A673 (cell line): ENCODE measurements around the gene BIVM. TPM values are rescaled to one million over a fixed set of nuclear protein-coding genes. Genes with fewer than 3 reads are reported as not detected.

Experiments used
- BruUV-seq: library from RNA; stranded (reverse); fragments of 400-500 nt; replicated peaks from 2 replicates; lab custom pipeline; 2021; lab: Mats Ljungman, UMichigan
- CTCF ChIA-PET: fragments of 300-600 bp; sonication (Branson Sonifier 250); formaldehyde crosslinking; loops from one replicate; lab custom pipeline; 2022; ENCODE audit warnings: antibody characterized with exemption; lab: Charles Lee
- POLR2A ChIA-PET: fragments of 300-600 bp; sonication (Branson Sonifier 250); formaldehyde crosslinking; loops from one replicate; lab custom pipeline; 2022; ENCODE audit warnings: antibody characterized with exemption; ENCODE audit not compliant: low non-redundant PET; lab: Charles Lee
- DNase-seq: peaks from one replicate; pipeline ENCODE4 v3.0.0-alpha.2; 2015; ENCODE audit warnings: low spot score
- H3K27ac ChIP-seq: fragments of 200-600 bp; sonication (generic); 2 replicates; pipeline ENCODE4 v1.5.1; 2016; ENCODE audit warnings: mixed run types, low read depth, mild to moderate bottlenecking, mixed read lengths, antibody characterized with exemption, low read length; ENCODE audit not compliant: poor library complexity, severe bottlenecking
- H3K27me3 ChIP-seq: fragments of 200-600 bp; sonication (generic); replicated peaks from 2 replicates; pipeline ENCODE4 v1.6.1; 2017; ENCODE audit warnings: mixed run types, low read depth, mild to moderate bottlenecking, mixed read lengths, antibody characterized with exemption, low read length; ENCODE audit not compliant: insufficient read depth, poor library complexity
- H3K36me3 ChIP-seq: fragments of 200-600 bp; sonication (generic); 2 replicates; pipeline ENCODE4 v1.6.1; 2016; ENCODE audit warnings: mixed run types, mild to moderate bottlenecking, mixed read lengths, antibody characterized with exemption, low read length; ENCODE audit not compliant: insufficient read depth, poor library complexity, severe bottlenecking
- H3K4me1 ChIP-seq: fragments of 200-600 bp; sonication (generic); 2 replicates; pipeline ENCODE4 v1.6.1; 2017; ENCODE audit warnings: mixed run types, mild to moderate bottlenecking, mixed read lengths, antibody characterized with exemption, low read length; ENCODE audit not compliant: insufficient read depth, poor library complexity, severe bottlenecking
- H3K4me3 ChIP-seq: fragments of 200-600 bp; sonication (generic); 2 replicates; pipeline ENCODE4 v1.5.1; 2016; ENCODE audit warnings: low read depth, mixed run types, mild to moderate bottlenecking, mixed read lengths, low read length; ENCODE audit not compliant: poor library complexity, severe bottlenecking
- H3K9me3 ChIP-seq: fragments of 200-600 bp; sonication (generic); 2 replicates; pipeline ENCODE4 v1.6.1; 2016; ENCODE audit warnings: mixed run types, low read depth, mild to moderate bottlenecking, mixed read lengths, antibody characterized with exemption, low read length; ENCODE audit not compliant: poor library complexity, severe bottlenecking
- CTCF ChIP-seq: fragments of 300-800, 200-600 bp; sonication (generic); conservative IDR thresholded peaks from 2 replicates; pipeline ENCODE4 v1.5.1; 2017; ENCODE audit warnings: low read depth, mild to moderate bottlenecking, antibody characterized with exemption, low read length, moderate library complexity, mixed read lengths
- EZH2 ChIP-seq: fragments of 200-600 bp; sonication (generic); IDR thresholded peaks from 2 replicates; pipeline ENCODE4 v1.6.1; 2017; ENCODE audit warnings: borderline replicate concordance, low read depth, mild to moderate bottlenecking, mixed read lengths, antibody characterized with exemption, low read length; ENCODE audit not compliant: poor library complexity, severe bottlenecking
- intact Hi-C: fragments of 100-400 bp; cut with micrococcal nuclease; formaldehyde crosslinking; loops from one replicate; pipeline ENCODE4 v1.10.0; 2022; ENCODE audit not compliant: unreplicated experiment
- total RNA-seq: library from RNA; stranded (reverse); gene quantifications from 2 replicates; pipeline ENCODE4 v1.2.3, GENCODE V29; 2021

BIVM gene
- total RNA-seq, 1 experiment from 2014 or later, result 19.5 TPM

DNA sequence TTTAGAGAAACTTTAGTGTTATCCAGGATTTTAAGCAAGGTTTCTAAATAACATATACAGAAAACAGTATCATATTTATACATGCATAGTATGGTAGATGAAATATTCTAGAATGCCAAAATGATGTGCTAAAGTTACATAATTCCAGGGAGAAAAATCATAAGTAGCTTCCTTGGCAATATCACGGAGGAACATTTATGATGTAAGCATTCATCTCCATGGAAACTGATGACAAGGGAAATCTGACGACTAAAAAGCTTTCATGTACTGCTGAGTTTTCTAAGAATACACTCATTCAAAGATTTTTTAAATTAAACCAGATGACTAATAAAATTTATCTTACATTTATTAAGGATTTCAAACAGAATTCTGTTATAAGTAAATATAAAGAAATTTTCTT, 30.0 kb upstream of the BIVM start:
- POLR2A ChIA-PET, result no interaction called here

DNA sequence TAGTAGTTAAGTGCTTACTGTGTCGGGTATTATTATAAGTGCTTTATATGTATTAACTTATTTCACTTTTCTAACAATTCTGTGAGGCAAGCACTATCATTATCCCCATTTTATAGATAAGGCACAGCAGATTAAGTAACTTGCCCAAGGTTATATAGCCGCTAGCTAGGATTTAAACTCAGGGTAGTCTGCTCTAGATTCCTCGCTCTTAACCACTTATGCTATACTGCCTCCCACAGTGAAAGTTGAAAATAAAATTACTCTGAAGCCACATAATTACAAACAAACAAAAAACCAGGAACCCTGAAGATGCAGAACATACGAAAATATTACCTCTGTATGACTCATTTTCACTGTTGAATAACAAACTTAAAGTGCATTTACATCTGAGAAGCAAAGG, 29.2 kb upstream of the BIVM start:
- TF ChIP-seq CTCF, result no peak
- no peak for TF ChIP-seq EZH2
- peaks cover 19% of the 10 kb centered on the region for H3K4me1 ChIP-seq
- DNase-seq, result no peak
- H3K36me3 ChIP-seq, result peaks cover 21% of the 10 kb centered on the region
- POLR2A ChIA-PET, result no interaction called here
- CTCF ChIA-PET, result no interaction called here
- H3K27ac ChIP-seq, result no peak overlapping the region
- no peaks in the 10 kb centered on the region for H3K9me3 ChIP-seq
- intact Hi-C loops, result no loop called here
- BruUV-seq, result no TSS peak
- no peak overlapping the region for H3K4me3 ChIP-seq
- H3K27me3 ChIP-seq, result no peaks in the 10 kb centered on the region

More for the DNA sequence above, 30.0 kb upstream of the BIVM start:
- Histone ChIP-seq H3K27me3 (no peaks in the 10 kb centered on the region), H3K36me3 (peaks cover 21% of the 10 kb centered on the region), H3K9me3 (no peaks in the 10 kb centered on the region), H3K27ac (no peak overlapping the region), H3K4me3 (no peak overlapping the region), H3K4me1 (peaks cover 19% of the 10 kb centered on the region)
- CTCF ChIA-PET, result no interaction called here
- no peak for DNase-seq
- TF ChIP-seq EZH2 (no peak), CTCF (no peak)
- no TSS peak for BruUV-seq
- intact Hi-C loops, result no loop called here

DNA sequence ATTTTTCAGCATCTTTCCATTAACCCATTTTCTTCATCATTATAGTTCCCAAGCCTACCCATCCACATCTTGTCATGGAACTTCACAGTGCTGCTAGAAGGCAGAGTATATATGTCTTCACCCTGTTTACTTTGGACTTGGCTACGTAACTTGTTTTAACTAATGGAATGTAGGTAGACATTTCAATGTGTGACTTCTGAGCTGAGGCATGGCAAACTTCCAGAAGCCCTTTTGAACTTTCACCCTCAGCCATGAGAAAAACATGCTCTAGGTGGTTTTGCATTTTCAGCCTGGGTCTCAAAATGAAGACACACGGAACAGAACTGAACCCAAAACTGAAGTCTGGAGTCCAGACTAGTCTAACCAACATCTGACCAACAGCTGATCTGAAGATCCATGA, 28.5 kb upstream of the BIVM start:
- no peak overlapping the region for H3K4me3 ChIP-seq
- TF ChIP-seq CTCF (no peak), EZH2 (no peak)
- H3K4me1 ChIP-seq, result peaks cover 19% of the 10 kb centered on the region
- no peak for DNase-seq
- no peaks in the 10 kb centered on the region for H3K27me3 ChIP-seq
- BruUV-seq, result no TSS peak
- intact Hi-C loops, result no loop called here
- CTCF ChIA-PET, result no interaction called here
- H3K27ac ChIP-seq, result no peak overlapping the region
- POLR2A ChIA-PET, result no interaction called here
- H3K9me3 ChIP-seq, result no peaks in the 10 kb centered on the region
- H3K36me3 ChIP-seq, result peaks cover 19% of the 10 kb centered on the region
